ENCODE data around the gene GALNT18. TPM values are rescaled to one million over a fixed set of nuclear protein-coding genes. Genes with fewer than 3 reads are reported as not detected.

GALNT18 gene
- total and polyA plus RNA-seq, 9 donors, result 3.0 to 13.2 (median 7.7) TPM

- TF ChIP-seq EP300 (IDR thresholded peaks at IDR 0.05) (no peak), CTCF (IDR thresholded peaks at IDR 0.05) (no peak), POLR2A (IDR thresholded peaks at IDR 0.05) (no peak)
- DNase-seq, result no peak
- intact Hi-C loops (cut with DNase I), result no loop called here
- Histone ChIP-seq H3K4me1 (ENCODE audit: insufficient read depth) (peaks cover 2% of the 10 kb centered on the region), H3K36me3 (no peaks in the 10 kb centered on the region), H3K9me3 (no peaks in the 10 kb centered on the region), H3K27ac (no peak overlapping the region), H3K4me3 (no peak overlapping the region), H3K27me3 (no peaks in the 10 kb centered on the region)
- 83 to 86% (median 83%) methylated on average over 10 of the region's 10 CpGs for WGBS, 3 donors
Observed at GRCh38 chr11:11387622-11388305, 234.0 kb downstream of the GALNT18 start.

GRCh38 chr11:11387207-11387606, 234.6 kb downstream of the GALNT18 start:
- H3K4me1 ChIP-seq (ENCODE audit: insufficient read depth), result peaks cover 2% of the 10 kb centered on the region
- 86 to 92% (median 91%) methylated on average over 4 of the region's 4 CpGs for WGBS, 3 donors
- no peak overlapping the region for H3K27ac ChIP-seq
- intact Hi-C loops (cut with DNase I), result no loop called here
- H3K27me3 ChIP-seq, result no peaks in the 10 kb centered on the region
- DNase-seq, result no peak
- no peak overlapping the region for H3K4me3 ChIP-seq
- H3K9me3 ChIP-seq, result no peaks in the 10 kb centered on the region
- TF ChIP-seq CTCF (IDR thresholded peaks at IDR 0.05), result no peak
- no peak for TF ChIP-seq EP300 (IDR thresholded peaks at IDR 0.05)
- no peak for TF ChIP-seq POLR2A (IDR thresholded peaks at IDR 0.05)
- H3K36me3 ChIP-seq, result no peaks in the 10 kb centered on the region

- Histone ChIP-seq H3K27me3 (no peaks in the 10 kb centered on the region), H3K4me3 (no peak overlapping the region), H3K36me3 (no peaks in the 10 kb centered on the region), H3K9me3 (no peaks in the 10 kb centered on the region), H3K27ac (no peak overlapping the region), H3K4me1 (ENCODE audit: insufficient read depth) (no peaks in the 10 kb centered on the region)
- 95 to 99% (median 98%) methylated on average over 2 of the region's 2 CpGs for WGBS, 3 donors
- TF ChIP-seq POLR2A (IDR thresholded peaks at IDR 0.05) (no peak), EP300 (IDR thresholded peaks at IDR 0.05) (no peak), CTCF (IDR thresholded peaks at IDR 0.05) (no peak)
- intact Hi-C loops (cut with DNase I), result no loop called here
- DNase-seq, result no peak
Observed at GRCh38 chr11:11384829-11385228, 237.0 kb downstream of the GALNT18 start.

GRCh38 chr11:11383995-11384394, 237.8 kb downstream of the GALNT18 start:
- Histone ChIP-seq H3K27ac (no peak overlapping the region), H3K27me3 (no peaks in the 10 kb centered on the region), H3K36me3 (no peaks in the 10 kb centered on the region), H3K9me3 (no peaks in the 10 kb centered on the region), H3K4me1 (ENCODE audit: insufficient read depth) (no peaks in the 10 kb centered on the region), H3K4me3 (no peak overlapping the region)
- WGBS, 3 donors, result 92 to 97% (median 94%) methylated on average over 2 of the region's 2 CpGs
- no peak for DNase-seq
- intact Hi-C loops (cut with DNase I), result no loop called here
- no peak for TF ChIP-seq POLR2A (IDR thresholded peaks at IDR 0.05)

- 59 to 75% (median 59%) methylated on average over 7 of the region's 7 CpGs for WGBS, 3 donors
- intact Hi-C loops (cut with DNase I), result no loop called here
Observed at GRCh38 chr11:11382858-11383532, 238.8 kb downstream of the GALNT18 start.

More at GRCh38 chr11:11382858-11383532, 238.8 kb downstream of the GALNT18 start:
- no peak for DNase-seq
- H3K36me3 ChIP-seq, result no peaks in the 10 kb centered on the region
- TF ChIP-seq POLR2A (IDR thresholded peaks at IDR 0.05) (no peak), CTCF (IDR thresholded peaks at IDR 0.05) (no peak), EP300 (IDR thresholded peaks at IDR 0.05) (no peak)
- no peaks in the 10 kb centered on the region for H3K4me1 ChIP-seq (ENCODE audit: insufficient read depth)
- no peaks in the 10 kb centered on the region for H3K27me3 ChIP-seq
- H3K9me3 ChIP-seq, result no peaks in the 10 kb centered on the region
- H3K27ac ChIP-seq, result no peak overlapping the region
- H3K4me3 ChIP-seq, result no peak overlapping the region

Measured in ovary (tissue), 9 donors.